HG02973 (cell line): Measurements from ENCODE around the gene PPP2R5C.
A peak's percentile ranks its signal among the peaks of the same experiment; 100 is the strongest.

ENCODE experiments used
- ATAC-seq: cut with Tn5 transposase; IDR thresholded peaks from one replicate; pipeline ENCODE4 v1.9.1; 2021; ENCODE audit warnings: moderate library complexity; ENCODE audit not compliant: unreplicated experiment

The PPP2R5C gene

GRCh38 chr14:101937926-101938767 lies 176.6 kb downstream of the PPP2R5C start:
- ATAC-seq: no peak

GRCh38 chr14:101939646-101940170 lies 178.2 kb downstream of the PPP2R5C start:
- ATAC-seq: no peak

GRCh38 chr14:101944451-101944850 lies 182.9 kb downstream of the PPP2R5C start:
- no peak for ATAC-seq

- no peak for ATAC-seq
These were observed 183.7 kb downstream of the PPP2R5C start for GRCh38 chr14:101945171-101945570.

- peak; percentile 6 for ATAC-seq
These were observed 186.0 kb downstream of the PPP2R5C start for GRCh38 chr14:101947577-101947903.

GRCh38 chr14:101947904-101948665 lies 186.6 kb downstream of the PPP2R5C start:
- peak; percentile 95 for ATAC-seq

GRCh38 chr14:101948666-101949216 lies 187.2 kb downstream of the PPP2R5C start:
- no peak for ATAC-seq

- ATAC-seq: no peak
These were observed 188.6 kb downstream of the PPP2R5C start for GRCh38 chr14:101950100-101950499.

- ATAC-seq: no peak
These were observed 189.2 kb downstream of the PPP2R5C start for GRCh38 chr14:101950516-101951215.

GRCh38 chr14:101953151-101953550 lies 191.6 kb downstream of the PPP2R5C start:
- no peak for ATAC-seq

- no peak for ATAC-seq
These were observed 193.0 kb downstream of the PPP2R5C start for GRCh38 chr14:101954501-101954900.

GRCh38 chr14:101955695-101956161 lies 194.2 kb downstream of the PPP2R5C start:
- no peak for ATAC-seq

GRCh38 chr14:101956179-101956885 lies 194.8 kb downstream of the PPP2R5C start:
- ATAC-seq: no peak

GRCh38 chr14:101957406-101958234 lies 196.1 kb downstream of the PPP2R5C start:
- no peak for ATAC-seq

- ATAC-seq: no peak
These were observed 197.1 kb downstream of the PPP2R5C start for GRCh38 chr14:101958418-101959180.

GRCh38 chr14:101959277-101959676 lies 197.8 kb downstream of the PPP2R5C start:
- no peak for ATAC-seq

GRCh38 chr14:101960225-101960624 lies 198.7 kb downstream of the PPP2R5C start:
- no peak for ATAC-seq

GRCh38 chr14:101961011-101961721 lies 199.7 kb downstream of the PPP2R5C start:
- no peak for ATAC-seq
